LNCAP (cell line): ENCODE results near the gene TBX1.

Experiments used
- TF ChIP-seq, protein P1 (sequence below): fragments of 450-650 bp; IDR thresholded peaks from 2 replicates; pipeline ENCODE4 v1.5.1; 2017; ENCODE audit warnings: mild to moderate bottlenecking

Gene TBX1

DNA sequence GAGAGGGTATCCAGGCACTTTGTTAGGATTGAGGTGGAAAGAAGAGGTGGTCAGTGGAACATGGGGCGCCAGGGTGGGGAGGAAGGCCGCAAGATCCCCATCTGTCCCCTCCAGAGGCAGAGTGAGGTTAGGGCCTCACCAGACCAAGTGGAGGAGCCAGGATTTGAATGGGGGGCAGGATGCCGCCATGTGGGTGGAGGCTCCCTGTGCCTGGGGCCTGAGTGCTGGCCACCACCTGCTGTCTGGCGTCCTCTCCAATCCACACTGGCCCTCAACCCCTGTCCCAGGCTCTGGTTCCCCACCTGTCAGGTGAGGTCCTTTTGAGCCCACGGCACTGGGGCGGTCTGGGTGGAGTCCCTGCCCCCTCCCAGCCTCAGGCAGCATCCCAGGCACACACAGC lies 17.5 kb upstream of the TBX1 start:
- TF ChIP-seq, protein P1, sequence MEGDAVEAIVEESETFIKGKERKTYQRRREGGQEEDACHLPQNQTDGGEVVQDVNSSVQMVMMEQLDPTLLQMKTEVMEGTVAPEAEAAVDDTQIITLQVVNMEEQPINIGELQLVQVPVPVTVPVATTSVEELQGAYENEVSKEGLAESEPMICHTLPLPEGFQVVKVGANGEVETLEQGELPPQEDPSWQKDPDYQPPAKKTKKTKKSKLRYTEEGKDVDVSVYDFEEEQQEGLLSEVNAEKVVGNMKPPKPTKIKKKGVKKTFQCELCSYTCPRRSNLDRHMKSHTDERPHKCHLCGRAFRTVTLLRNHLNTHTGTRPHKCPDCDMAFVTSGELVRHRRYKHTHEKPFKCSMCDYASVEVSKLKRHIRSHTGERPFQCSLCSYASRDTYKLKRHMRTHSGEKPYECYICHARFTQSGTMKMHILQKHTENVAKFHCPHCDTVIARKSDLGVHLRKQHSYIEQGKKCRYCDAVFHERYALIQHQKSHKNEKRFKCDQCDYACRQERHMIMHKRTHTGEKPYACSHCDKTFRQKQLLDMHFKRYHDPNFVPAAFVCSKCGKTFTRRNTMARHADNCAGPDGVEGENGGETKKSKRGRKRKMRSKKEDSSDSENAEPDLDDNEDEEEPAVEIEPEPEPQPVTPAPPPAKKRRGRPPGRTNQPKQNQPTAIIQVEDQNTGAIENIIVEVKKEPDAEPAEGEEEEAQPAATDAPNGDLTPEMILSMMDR = no peak

DNA sequence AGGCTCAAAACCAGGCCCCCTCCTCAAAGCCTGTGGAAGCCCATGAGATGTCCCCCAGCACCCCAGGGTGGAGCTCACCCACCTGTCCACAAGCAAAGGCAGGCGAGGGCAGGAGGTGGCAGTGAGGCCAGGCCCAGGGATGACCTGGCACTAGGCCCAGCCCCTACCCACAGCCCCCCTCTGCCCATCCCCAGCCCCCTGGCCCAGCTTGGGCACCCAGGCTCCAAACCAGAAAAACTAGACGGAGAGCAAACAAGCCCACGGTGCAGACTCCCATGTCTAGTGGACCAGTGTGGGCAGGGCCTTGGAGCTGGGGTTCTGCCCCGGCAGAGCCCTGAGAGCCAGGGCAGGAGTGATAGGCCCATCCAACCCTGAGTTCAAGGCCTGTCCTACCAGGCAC lies 16.9 kb upstream of the TBX1 start:
- TF ChIP-seq, protein P1 = no peak

DNA sequence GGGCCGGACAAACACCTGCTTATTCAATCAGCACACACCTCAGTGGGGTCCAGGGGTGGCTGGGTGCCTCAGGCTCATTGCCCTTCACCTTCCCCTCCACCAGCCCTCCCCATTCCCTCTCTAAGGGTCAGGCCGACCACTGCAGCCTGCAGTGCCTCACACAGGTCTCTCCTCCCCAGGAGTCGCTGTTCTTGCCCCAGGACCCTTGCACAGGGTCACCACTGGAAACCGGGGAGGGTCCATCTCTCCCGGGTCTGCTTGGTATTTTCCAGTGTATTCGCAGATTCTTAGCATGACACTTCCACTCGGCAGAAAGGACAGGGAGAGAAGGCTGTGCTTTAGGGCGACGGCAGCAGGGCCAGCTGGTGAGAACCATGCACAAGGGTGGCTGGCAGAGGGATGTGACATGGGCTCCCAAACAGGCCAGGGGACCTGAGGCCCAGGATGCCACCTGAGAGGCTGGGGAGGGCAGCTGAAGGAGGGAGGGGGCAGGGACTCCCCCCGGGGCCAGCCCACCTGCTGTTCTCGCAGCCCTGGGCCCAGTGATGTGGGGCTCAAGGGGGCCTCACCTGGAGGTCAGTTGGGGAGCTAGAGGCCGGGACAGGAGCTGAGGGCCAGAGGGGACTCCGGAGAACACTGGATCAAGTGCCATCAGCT lies 16.1 kb upstream of the TBX1 start:
- TF ChIP-seq, protein P1 = no peak

DNA sequence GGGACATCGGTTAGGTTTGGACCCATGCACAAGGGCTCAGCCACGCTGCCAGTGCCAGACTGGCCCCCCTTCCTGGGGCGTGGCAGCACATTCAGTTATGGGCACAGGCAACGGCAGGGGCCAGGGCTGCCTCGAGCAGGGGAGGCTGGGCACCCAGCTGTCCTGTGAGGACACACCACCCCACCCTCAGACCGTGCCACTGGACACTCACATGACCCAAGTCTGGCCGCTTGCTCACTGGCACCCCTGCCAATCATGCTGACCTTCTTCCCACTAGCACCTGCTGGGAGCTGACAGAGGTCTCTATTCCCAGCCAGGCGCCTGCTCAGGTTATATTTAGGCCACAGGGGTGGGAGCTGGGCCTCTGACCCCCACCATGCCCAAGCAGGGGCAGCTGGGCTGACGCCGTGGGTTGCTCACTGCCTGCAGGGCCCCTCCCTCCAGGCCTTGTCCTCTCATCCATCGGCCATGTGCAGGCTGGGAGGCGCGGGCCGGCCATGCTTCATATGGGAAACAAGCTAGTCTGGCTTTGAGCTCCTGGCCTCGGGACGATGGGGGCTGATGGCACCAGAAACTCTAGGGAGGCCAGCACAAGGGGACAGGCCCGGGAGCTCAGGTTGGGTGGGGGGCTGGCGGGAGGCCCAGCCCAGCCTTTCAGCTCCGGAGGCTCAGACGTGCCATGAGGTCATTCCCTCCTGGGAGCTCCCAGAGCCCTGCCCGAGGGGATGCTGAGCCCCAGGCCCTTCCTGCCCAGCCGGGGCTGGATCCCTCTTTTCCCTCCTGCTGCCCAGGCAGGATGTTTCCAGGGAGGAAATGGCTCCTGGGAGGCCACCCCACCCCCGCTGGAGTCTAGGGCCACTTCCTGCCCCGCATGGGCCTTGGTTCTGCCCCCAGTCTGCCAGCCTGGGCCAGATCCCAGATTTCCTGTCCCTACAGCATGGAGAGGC lies 15.2 kb upstream of the TBX1 start:
- TF ChIP-seq, protein P1 = no peak

DNA sequence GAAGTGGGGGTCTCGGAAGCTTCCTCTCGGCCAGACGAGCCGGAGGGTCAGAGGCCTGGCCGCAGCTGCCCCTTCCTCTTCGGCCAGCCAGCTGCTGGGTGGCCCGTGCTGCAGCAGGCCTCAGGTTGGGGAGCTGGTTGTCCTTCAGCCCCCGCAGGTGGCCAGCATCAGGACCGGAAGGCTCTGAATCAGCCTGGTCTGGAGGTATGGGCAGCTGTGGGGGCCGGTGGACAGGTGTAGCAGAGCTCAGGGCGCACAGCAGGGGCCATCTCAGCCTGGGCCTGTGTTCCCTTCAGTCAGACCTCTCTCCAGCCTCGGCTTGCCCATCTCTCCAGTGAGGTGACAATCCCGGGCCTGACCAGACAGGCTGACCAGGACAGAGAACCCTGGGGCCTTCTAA lies 13.9 kb upstream of the TBX1 start:
- TF ChIP-seq, protein P1 = no peak

DNA sequence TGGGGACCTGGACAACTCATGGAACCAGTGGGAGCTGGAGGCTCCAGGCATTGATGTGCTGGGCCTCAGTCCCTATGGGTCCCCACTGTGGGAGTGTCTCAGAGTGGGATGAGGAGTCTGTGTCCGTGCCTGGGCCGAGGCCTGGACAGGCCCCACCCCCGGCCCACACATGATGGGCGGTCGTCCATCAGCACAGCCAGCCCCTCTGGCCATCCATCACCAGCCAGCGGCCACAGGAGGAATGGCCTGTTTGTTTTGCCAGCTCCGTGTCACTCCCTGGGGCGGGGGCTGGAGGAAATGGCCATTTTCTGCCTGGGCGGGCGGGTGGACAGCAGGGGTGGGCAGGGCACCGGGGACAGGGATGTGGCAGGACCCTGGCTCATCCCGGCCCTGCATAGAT lies 13.0 kb upstream of the TBX1 start:
- TF ChIP-seq, protein P1 = no peak

DNA sequence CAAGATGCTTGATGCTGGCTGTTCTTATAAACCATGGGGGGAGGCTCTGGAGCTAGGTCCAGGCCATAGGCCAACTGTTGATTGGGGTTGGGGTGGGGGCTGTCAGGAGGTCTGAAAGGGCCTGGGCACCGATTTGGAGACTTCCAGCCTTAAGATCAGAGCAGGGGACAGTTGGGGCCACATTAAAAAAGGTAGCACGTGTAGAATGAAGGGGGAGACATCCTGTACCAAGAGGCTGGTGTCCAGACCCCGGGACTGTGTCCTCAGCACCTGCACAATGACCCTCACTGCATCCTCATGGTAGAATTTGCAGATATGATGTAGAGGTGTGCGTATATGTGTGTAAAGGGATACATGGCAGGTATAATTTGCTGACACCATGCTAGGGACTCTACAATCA lies 12.4 kb upstream of the TBX1 start:
- TF ChIP-seq, protein P1 = no peak
